Measurements from ENCODE around the gene SLC41A1. TPM values are rescaled to one million over a fixed set of nuclear protein-coding genes. Genes with fewer than 3 reads are reported as not detected.

SLC41A1 gene
- total RNA-seq, 4 donors from 2014 or later, result 4.0 to 21.5 (median 6.8) TPM

- Histone ChIP-seq H3K4me1 (peaks cover 0 to 40% (median 4%) of the 10 kb centered on the region in 4 donors), H3K9me3 (no peaks in the 10 kb centered on the region), H3K4me3 (no peak overlapping the region), H3K36me3 (no peaks in the 10 kb centered on the region), H3K27ac (no peak overlapping the region), H3K27me3 (no peaks in the 10 kb centered on the region)
- TF ChIP-seq CTCF (IDR thresholded peaks at IDR 0.05) (no peak), POLR2A (IDR thresholded peaks at IDR 0.05) (no peak)
- no peak for DNase-seq
These were observed 3.5 kb downstream of the SLC41A1 start for GRCh38 chr1:205809469-205809868.

- Histone ChIP-seq H3K4me1 (peaks cover 0 to 12% (median 0%) of the 10 kb centered on the region in 4 donors), H3K36me3 (peaks cover 0 to 5% (median 0%) of the 10 kb centered on the region in 3 donors), H3K27me3 (no peaks in the 10 kb centered on the region), H3K27ac (no peak overlapping the region), H3K4me3 (no peak overlapping the region), H3K9me3 (no peaks in the 10 kb centered on the region)
- TF ChIP-seq POLR2A (IDR thresholded peaks at IDR 0.05) (no peak), CTCF (IDR thresholded peaks at IDR 0.05) (no peak)
- DNase-seq, result peak in 1 of 3 donors; percentile 31
These were observed 7.8 kb downstream of the SLC41A1 start for GRCh38 chr1:205805082-205805711.

GRCh38 chr1:205804605-205805004 is 8.4 kb downstream of the SLC41A1 start:
- H3K27me3 ChIP-seq, result no peaks in the 10 kb centered on the region
- H3K4me3 ChIP-seq, result no peak overlapping the region
- DNase-seq, result no peak
- H3K27ac ChIP-seq, result no peak overlapping the region
- TF ChIP-seq CTCF (IDR thresholded peaks at IDR 0.05), result no peak
- TF ChIP-seq POLR2A (IDR thresholded peaks at IDR 0.05), result no peak
- no peaks in the 10 kb centered on the region for H3K9me3 ChIP-seq
- peaks cover 0 to 6% (median 0%) of the 10 kb centered on the region in 3 donors for H3K36me3 ChIP-seq
- peaks cover 0 to 10% (median 0%) of the 10 kb centered on the region in 4 donors for H3K4me1 ChIP-seq

GRCh38 chr1:205803986-205804385 is 9.0 kb downstream of the SLC41A1 start:
- Histone ChIP-seq H3K9me3 (no peaks in the 10 kb centered on the region), H3K27me3 (no peaks in the 10 kb centered on the region), H3K36me3 (peaks cover 0 to 7% (median 0%) of the 10 kb centered on the region in 3 donors), H3K27ac (no peak overlapping the region), H3K4me3 (no peak overlapping the region), H3K4me1 (peaks cover 0 to 10% (median 0%) of the 10 kb centered on the region in 4 donors)
- no peak for DNase-seq
- TF ChIP-seq CTCF (IDR thresholded peaks at IDR 0.05) (no peak), POLR2A (IDR thresholded peaks at IDR 0.05) (no peak)

GRCh38 chr1:205802060-205802459 is 10.9 kb downstream of the SLC41A1 start:
- Histone ChIP-seq H3K9me3 (no peaks in the 10 kb centered on the region), H3K27ac (no peak overlapping the region), H3K36me3 (peaks cover 0 to 19% (median 0%) of the 10 kb centered on the region in 3 donors), H3K27me3 (no peaks in the 10 kb centered on the region), H3K4me1 (peaks cover 0 to 10% (median 0%) of the 10 kb centered on the region in 4 donors), H3K4me3 (no peak overlapping the region)
- TF ChIP-seq POLR2A (IDR thresholded peaks at IDR 0.05) (no peak), CTCF (IDR thresholded peaks at IDR 0.05) (no peak)
- no peak for DNase-seq
